ENCODE measurements around the gene RUSC2. TPM values are rescaled to one million over a fixed set of nuclear protein-coding genes. Genes with fewer than 3 reads are reported as not detected.

RUSC2 gene
- total and polyA plus RNA-seq, 2 of the 13 experiments (the other 11 are each of a cell fraction or from before 2014, with no cell fraction given): 2.8 to 3.3 TPM

DNA sequence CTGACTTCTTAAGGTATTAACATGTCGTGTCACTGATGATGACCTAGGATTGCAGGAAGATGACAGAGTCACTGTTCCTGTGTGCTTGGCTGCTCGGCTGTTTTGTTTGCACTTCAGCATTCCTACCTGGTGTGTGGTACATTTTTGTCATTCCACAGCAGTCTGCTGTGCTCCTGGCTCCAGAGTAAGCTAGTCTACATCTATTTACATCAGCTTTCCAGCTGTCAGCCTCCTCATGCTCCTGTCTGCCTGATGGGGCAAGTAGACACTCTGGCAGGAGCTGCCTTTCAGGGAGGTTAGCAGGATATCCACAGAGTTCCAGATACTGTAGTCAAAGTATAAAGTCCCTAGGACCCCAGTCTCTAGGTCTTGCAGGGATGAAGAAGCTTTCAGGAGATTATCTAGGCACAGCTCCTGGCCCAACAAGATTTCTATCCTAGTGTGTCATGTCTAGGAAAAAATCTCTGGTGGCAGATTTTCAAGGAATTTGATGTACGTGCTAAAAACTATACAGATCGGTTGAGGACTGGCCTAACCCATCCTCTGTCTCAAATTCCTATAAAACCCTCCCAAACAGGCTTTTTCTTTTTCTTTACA is 28.4 kb downstream of the RUSC2 start (continued):
- peak; percentile 78 for TF ChIP-seq RXRB (CRISPR knock-in tag; IDR thresholded peaks at IDR 0.05; ENCODE audit: borderline replicate concordance)
- TF ChIP-seq ZNF562 (CRISPR knock-in tag; IDR thresholded peaks at IDR 0.05; ENCODE audit: borderline replicate concordance): no peak
- TF ChIP-seq THAP11 (CRISPR knock-in tag; IDR thresholded peaks at IDR 0.05): peak; percentile 67
- peak; percentile 95 for TF ChIP-seq JUN (CRISPR knock-in tag; IDR thresholded peaks at IDR 0.05)
- TF ChIP-seq JUNB (CRISPR knock-in tag; IDR thresholded peaks at IDR 0.05; ENCODE audit: borderline replicate concordance): peak; percentile 60; the same call in 1 of the 2 replicates
- TF ChIP-seq ZMYM2 (CRISPR knock-in tag; IDR thresholded peaks at IDR 0.05): no peak
- peak; percentile 73; the same call in 1 of the 2 replicates for TF ChIP-seq SOX5 (CRISPR knock-in tag; IDR thresholded peaks at IDR 0.05; ENCODE audit: borderline replicate concordance)
- TF ChIP-seq FOXK2 (IDR thresholded peaks at IDR 0.05): peak; percentile 79
- no peak for TF ChIP-seq ZNF143 (CRISPR knock-in tag; IDR thresholded peaks at IDR 0.05)
- TF ChIP-seq ZNF605 (CRISPR knock-in tag; IDR thresholded peaks at IDR 0.05): peak; percentile 61; the same call in 1 of the 2 replicates
- TF ChIP-seq STAT6 (CRISPR knock-in tag; IDR thresholded peaks at IDR 0.05; ENCODE audit: borderline replicate concordance): no peak
- peak; percentile 84; the same call in 1 of the 2 replicates for TF ChIP-seq HOXA3 (CRISPR knock-in tag; IDR thresholded peaks at IDR 0.05)
- peak; percentile 42; the same call in 1 of the 2 replicates for TF ChIP-seq CBFB (CRISPR knock-in tag; IDR thresholded peaks at IDR 0.05)
- peak; percentile 98 for TF ChIP-seq SAP130 (CRISPR knock-in tag; IDR thresholded peaks at IDR 0.05; ENCODE audit: low read depth)
- TF ChIP-seq, protein P1, sequence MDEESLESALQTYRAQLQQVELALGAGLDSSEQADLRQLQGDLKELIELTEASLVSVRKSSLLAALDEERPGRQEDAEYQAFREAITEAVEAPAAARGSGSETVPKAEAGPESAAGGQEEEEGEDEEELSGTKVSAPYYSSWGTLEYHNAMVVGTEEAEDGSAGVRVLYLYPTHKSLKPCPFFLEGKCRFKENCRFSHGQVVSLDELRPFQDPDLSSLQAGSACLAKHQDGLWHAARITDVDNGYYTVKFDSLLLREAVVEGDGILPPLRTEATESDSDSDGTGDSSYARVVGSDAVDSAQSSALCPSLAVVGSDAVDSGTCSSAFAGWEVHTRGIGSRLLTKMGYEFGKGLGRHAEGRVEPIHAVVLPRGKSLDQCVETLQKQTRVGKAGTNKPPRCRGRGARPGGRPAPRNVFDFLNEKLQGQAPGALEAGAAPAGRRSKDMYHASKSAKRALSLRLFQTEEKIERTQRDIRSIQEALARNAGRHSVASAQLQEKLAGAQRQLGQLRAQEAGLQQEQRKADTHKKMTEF (CRISPR knock-in tag; IDR thresholded peaks at IDR 0.05): peak; percentile 78
- no peak for TF ChIP-seq ZNF563 (CRISPR knock-in tag; IDR thresholded peaks at IDR 0.05)
- TF ChIP-seq ZNF292 (CRISPR knock-in tag; IDR thresholded peaks at IDR 0.05; ENCODE audit: borderline replicate concordance, low read depth): peak; percentile 96; the same call in 1 of the 2 replicates
- TF ChIP-seq ZNF362 (CRISPR knock-in tag; IDR thresholded peaks at IDR 0.05; ENCODE audit: borderline replicate concordance): no peak
- TF ChIP-seq ZNF263 (CRISPR knock-in tag; IDR thresholded peaks at IDR 0.05): peak; percentile 73
- no peak for TF ChIP-seq POLR2AphosphoS5 (IDR thresholded peaks at IDR 0.05; ENCODE audit: low read depth, low read length)
- TF ChIP-seq MEIS1 (CRISPR knock-in tag; IDR thresholded peaks at IDR 0.05; ENCODE audit: borderline replicate concordance): peak; percentile 96; the same call in 1 of the 2 replicates
- TF ChIP-seq ZSCAN22 (CRISPR knock-in tag; IDR thresholded peaks at IDR 0.05): no peak
- peak; percentile 92; the same call in 2 of the 3 replicates for TF ChIP-seq MXI1 (IDR thresholded peaks at IDR 0.05; ENCODE audit: borderline replicate concordance, low read depth, low read length)
- TF ChIP-seq GMEB1 (CRISPR knock-in tag; IDR thresholded peaks at IDR 0.05; ENCODE audit: borderline replicate concordance): peak; percentile 33; the same call in 1 of the 2 replicates
